NB4 (cell line): Measurements from ENCODE around the gene ADPRH.
A peak's percentile ranks its signal among the peaks of the same experiment; 100 is the strongest.

Experiments used
- DNase-seq: peaks from one replicate; pipeline ENCODE4 v3.0.0; 2010; ENCODE audit warnings: low read depth
- H3K4me3 ChIP-seq: one replicate; pipeline ENCODE4 v1.5.1; 2011; ENCODE audit warnings: mild to moderate bottlenecking, low read depth, low read length, moderate library complexity
- MYC ChIP-seq: IDR thresholded peaks from 2 replicates; pipeline ENCODE4 v1.6.1; 2011; ENCODE audit warnings: low read depth, low read length
- POLR2A ChIP-seq: IDR thresholded peaks from 2 replicates; pipeline ENCODE4 v1.6.1; 2011; ENCODE audit warnings: mild to moderate bottlenecking; ENCODE audit not compliant: insufficient read length; ENCODE audit errors: extremely low read depth
- TF ChIP-seq, protein P1 (sequence below): IDR thresholded peaks from 2 replicates; pipeline ENCODE4 v1.6.1; 2011; ENCODE audit warnings: low read depth, low read length
- TF ChIP-seq, protein P2 (sequence below): IDR thresholded peaks from one replicate; pipeline ENCODE4 v1.5.1; 2012; ENCODE audit warnings: low read depth, low read length

Gene ADPRH

DNA sequence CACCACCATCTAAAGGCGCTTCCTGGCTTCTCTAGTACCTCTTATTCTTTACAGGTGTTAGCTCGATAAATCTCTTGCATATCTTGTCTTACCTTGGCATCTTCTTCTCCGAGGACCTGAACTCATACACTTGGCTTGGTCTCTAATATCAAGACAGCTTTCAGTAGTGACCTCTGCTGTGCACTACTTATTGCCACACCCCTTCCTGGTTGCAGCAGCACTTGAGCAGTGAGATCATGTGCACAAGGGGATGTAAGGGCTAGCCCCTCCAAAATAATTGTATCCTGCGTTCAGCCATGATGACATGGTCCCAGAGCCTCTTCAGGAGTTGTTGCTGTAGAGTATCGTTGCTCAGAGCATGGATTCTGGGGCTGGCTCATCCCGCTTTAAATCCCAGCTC, 17.1 kb downstream of the ADPRH start:
- H3K4me3 ChIP-seq, result no peak overlapping the region
- TF ChIP-seq POLR2A (no peak), MYC (no peak)
- TF ChIP-seq, protein P1, sequence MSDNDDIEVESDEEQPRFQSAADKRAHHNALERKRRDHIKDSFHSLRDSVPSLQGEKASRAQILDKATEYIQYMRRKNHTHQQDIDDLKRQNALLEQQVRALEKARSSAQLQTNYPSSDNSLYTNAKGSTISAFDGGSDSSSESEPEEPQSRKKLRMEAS, result no peak
- TF ChIP-seq, protein P2, sequence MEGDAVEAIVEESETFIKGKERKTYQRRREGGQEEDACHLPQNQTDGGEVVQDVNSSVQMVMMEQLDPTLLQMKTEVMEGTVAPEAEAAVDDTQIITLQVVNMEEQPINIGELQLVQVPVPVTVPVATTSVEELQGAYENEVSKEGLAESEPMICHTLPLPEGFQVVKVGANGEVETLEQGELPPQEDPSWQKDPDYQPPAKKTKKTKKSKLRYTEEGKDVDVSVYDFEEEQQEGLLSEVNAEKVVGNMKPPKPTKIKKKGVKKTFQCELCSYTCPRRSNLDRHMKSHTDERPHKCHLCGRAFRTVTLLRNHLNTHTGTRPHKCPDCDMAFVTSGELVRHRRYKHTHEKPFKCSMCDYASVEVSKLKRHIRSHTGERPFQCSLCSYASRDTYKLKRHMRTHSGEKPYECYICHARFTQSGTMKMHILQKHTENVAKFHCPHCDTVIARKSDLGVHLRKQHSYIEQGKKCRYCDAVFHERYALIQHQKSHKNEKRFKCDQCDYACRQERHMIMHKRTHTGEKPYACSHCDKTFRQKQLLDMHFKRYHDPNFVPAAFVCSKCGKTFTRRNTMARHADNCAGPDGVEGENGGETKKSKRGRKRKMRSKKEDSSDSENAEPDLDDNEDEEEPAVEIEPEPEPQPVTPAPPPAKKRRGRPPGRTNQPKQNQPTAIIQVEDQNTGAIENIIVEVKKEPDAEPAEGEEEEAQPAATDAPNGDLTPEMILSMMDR, result no peak
- DNase-seq, result peak; percentile 11

DNA sequence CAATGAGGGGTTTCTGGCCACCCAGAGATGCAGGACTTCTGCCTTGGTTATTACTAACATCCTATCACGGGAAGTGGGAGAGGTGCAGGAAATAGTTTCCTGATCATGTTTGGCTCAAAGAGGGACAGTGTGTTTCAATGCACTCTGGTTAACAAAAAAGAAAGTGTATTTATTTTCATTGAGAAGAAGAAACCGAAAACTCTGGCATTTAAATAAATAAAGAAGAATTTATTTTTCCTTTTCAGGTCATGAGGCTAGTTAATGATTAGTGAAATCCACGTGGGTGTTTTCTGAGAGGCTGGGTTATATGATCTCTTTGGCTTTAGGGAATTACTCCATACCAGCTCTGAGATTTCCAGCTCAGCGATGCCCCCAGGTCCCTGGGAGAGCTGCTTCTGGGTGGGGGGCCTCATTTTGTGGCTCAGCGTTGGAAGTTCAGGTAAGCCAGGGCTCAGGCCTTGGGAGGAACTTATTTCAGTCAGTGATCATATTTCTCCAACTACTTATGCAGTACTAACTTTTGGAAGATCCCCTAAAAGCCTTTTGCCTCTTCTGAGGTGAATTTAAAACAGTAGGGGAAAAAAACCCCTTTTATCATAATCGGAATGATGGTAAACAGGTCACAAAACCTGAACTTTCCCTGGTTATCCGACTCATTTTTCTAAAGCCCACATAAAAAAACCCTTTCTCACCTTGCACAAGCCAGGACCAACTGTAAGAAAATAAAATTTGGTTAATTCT, 18.4 kb downstream of the ADPRH start, which contains the start of gene PLA1A:
TSS of gene PLA1A (plus strand) at position 338 of the 741 bp plus-strand sequence. CDS start at position 367, 29 bp downstream.
- no peak for DNase-seq
- H3K4me3 ChIP-seq, result no peak within 1 kb of the TSS
- TF ChIP-seq, protein P2, result no peak
- TF ChIP-seq, protein P1, result no peak
- TF ChIP-seq POLR2A, result no peak
- no peak for TF ChIP-seq MYC

DNA sequence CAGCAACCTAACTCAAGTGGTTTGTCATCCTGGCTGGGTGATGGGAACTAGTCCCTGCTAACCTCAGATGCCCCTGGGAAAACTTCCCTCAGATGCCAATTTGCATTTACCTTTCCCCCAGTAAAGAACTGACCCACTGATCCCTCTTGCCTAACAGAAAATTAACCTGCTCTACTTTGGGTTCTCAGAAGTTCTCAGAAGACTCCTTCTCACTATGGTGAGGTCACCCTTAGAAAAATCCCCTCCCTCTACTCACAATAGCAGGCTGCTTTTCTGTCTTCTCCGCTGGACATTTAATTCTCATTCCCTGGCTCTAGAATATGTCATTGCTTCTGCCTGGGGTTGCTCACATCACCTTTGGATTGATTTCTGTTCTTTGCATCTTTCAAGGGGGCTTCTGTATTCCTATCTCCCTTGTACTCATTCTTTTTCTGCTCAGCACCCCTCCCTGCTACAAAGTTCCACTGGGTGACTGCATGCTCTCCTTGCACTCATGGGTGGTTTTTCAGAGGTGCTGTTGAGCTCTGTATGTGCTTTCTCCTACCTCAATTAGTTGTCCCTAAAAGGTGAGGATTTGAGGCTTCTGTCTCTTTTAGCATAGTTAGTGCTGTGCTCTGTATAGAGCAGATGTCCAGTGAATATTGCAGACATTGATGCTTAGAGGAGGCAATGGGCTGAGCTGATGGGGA, 19.3 kb downstream of the ADPRH start:
- TF ChIP-seq MYC (no peak), POLR2A (no peak)
- TF ChIP-seq, protein P1, result no peak
- TF ChIP-seq, protein P2, result no peak
- no peak overlapping the region for H3K4me3 ChIP-seq
- DNase-seq, result no peak

DNA sequence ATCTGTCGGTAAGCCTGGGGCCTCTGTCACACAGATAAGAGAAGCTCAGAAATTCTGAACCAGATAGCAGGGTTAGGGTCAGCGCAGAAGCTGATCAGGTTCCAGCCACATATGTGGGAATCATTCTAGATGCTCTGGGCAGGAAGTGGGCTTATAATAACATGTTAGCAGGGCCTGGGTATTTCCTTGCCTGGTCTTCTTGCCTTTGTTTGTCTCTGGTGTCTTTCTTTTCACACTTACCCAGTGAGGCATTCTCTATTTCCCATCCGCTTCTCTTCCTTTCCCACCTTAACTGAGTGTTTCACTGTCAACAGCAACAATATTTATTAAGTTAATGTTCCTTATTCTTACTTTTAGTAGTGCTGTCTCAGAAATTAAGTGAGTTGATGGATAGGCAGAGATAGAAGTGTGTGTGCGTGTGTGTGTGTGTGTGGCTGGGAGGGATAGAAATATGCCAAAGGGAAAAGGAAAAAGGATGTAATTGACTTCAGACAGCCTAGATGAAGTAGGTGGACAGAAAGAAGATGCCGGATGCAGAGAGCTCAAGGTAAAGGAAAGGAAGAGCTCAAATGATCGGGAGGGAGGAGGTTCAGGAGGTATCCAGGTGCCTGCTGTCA, 20.4 kb downstream of the ADPRH start:
- H3K4me3 ChIP-seq, result no peak overlapping the region
- TF ChIP-seq MYC (no peak), POLR2A (no peak)
- TF ChIP-seq, protein P2, result no peak
- TF ChIP-seq, protein P1, result no peak
- DNase-seq, result no peak

DNA sequence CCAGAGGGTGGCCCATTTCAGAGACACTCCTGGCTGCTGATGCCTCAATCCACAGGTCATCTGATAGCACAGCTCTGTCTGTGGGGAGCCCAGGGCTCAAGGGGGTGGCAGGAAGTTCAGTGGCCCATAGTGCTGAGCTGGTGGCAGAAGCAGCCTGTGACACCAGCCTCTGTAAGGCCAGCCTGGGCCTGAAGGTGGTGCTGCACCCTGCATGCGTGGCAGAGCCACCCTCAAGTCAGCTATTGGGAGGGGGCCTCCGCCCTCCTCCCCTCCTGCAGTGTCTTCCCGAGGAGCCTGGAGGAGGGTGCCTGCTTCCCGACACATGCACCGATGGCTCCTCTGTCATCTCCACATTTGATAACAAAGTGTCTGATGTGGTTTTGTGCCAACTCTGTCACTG, 21.4 kb downstream of the ADPRH start:
- peak; percentile 54 for DNase-seq
- TF ChIP-seq, protein P2, result peak; percentile 50
- no peak for TF ChIP-seq MYC
- no peak overlapping the region for H3K4me3 ChIP-seq
